AG04450 (cell line): ENCODE results near the gene CENATAC. TPM values are rescaled to one million over a fixed set of nuclear protein-coding genes. Genes with fewer than 3 reads are reported as not detected.
A peak's percentile ranks its signal among the peaks of the same experiment; 100 is the strongest.
"Not testable (repeated sequence)": the region's sequence is repeated elsewhere in the genome, so short reads cannot be mapped to it uniquely, and the experiment has no call there.

Source experiments
- CTCF ChIA-PET: fragments of 300-600, 350-600 bp; formaldehyde crosslinking; extraction: SDS; loops from one replicate; lab custom pipeline; 2022; ENCODE audit warnings: antibody characterized with exemption, inconsistent platforms; lab: Charles Lee
- POLR2A ChIA-PET: fragments of 350-600 bp; formaldehyde crosslinking; extraction: SDS; loops from one replicate; lab custom pipeline; 2021; ENCODE audit warnings: antibody characterized with exemption, inconsistent platforms; lab: Yijun Ruan, JAX
- DNase-seq: peaks from one replicate; pipeline ENCODE4 v3.0.0-alpha.2; 2011; ENCODE audit warnings: low read depth, low spot score
- H3K27ac ChIP-seq: one replicate; pipeline ENCODE4 v1.5.1; 2012; ENCODE audit warnings: low read depth, low read length, control low read depth
- H3K27me3 ChIP-seq: one replicate; pipeline ENCODE4 v1.6.0; 2012; ENCODE audit warnings: low read length; ENCODE audit not compliant: control insufficient read depth, insufficient read depth
- H3K4me3 ChIP-seq: 2 replicates; pipeline ENCODE4 v1.5.1; 2011; ENCODE audit warnings: mild to moderate bottlenecking, low read depth, low read length, control low read depth
- H3K9me3 ChIP-seq: 2 replicates; pipeline ENCODE4 v1.5.1; 2012; ENCODE audit warnings: low read length; ENCODE audit not compliant: control insufficient read depth, insufficient read depth
- CTCF ChIP-seq: IDR thresholded peaks from 2 replicates; pipeline ENCODE4 v1.5.1; 2011; ENCODE audit warnings: low read depth, low read length, control low read depth, inconsistent platforms
- polyA plus RNA-seq: library from polyadenylated mRNA; depleted of rRNA; stranded (reverse); fragments of >200 nt; gene quantifications from 2 replicates; pipeline ENCODE4 v1.2.3, GENCODE V29; 2011

The CENATAC gene
- polyA plus RNA-seq, 1 experiment, result 13.5 TPM

DNA sequence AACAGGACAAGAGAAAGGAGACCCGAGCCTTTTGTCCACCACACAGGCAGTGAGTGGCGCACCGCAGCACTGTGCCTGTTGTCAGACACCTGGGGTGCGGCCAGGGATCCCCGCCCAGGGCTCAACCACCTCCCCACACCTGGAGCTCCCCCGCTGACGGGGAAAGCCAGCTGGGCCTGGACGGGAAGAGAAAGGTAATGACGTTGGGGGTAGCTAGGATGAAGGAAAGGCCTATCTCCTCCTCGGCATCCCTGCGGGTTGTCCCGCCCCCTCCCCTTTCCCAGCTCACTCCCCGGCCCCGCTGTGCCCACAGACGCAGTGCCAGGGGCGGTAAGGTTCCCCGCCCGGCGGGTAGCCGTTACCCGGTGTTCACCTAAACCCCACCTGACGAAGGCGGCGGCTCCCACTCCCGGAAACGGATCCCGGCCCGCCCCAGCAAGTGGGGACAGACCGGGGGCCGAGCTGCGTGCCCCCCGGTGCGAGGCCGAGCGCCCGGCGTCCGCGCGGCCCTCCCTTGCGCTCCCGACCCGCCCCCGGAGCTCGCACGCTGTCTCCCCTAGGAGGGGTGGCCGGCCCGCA lies 58.6 kb downstream of the CENATAC start:
- TF ChIP-seq CTCF, result no peak
- POLR2A ChIA-PET, result interaction anchor here (0.6 to 3.1 kb wide), 9 partner anchors 9 to 261 kb away, joined by 3 to 27 read pairs (median 5); partner anchors contain the start of genes DPAGT1, HMBS, MCAM and NLRX1
- no peaks in the 10 kb centered on the region; the same call in 1 of the 2 replicates for H3K9me3 ChIP-seq
- no peaks in the 10 kb centered on the region for H3K27me3 ChIP-seq
- DNase-seq, result no peak
- peak overlapping the region; percentile 83 for H3K4me3 ChIP-seq
- peak overlapping the region; percentile 68 for H3K27ac ChIP-seq
- CTCF ChIA-PET, result interaction anchor here (0.9 to 1.3 kb wide), 5 partner anchors 12 to 267 kb away, joined by 3 to 5 read pairs (median 4); no protein-coding TSS in a partner anchor

- Histone ChIP-seq H3K27me3 (no peaks in the 10 kb centered on the region), H3K9me3 (no peaks in the 10 kb centered on the region; the same call in 1 of the 2 replicates), H3K4me3 (peak within 1 kb of the TSS; percentile 83), H3K27ac (peak within 1 kb of the TSS; percentile 77)
- peak; percentile 86 for DNase-seq
- CTCF ChIA-PET, result interaction anchor here (0.9 to 1.3 kb wide), 5 partner anchors 12 to 267 kb away, joined by 3 to 5 read pairs (median 4); no protein-coding TSS in a partner anchor
- peak; percentile 39 for TF ChIP-seq CTCF
- POLR2A ChIA-PET, result interaction anchor here (0.6 to 3.1 kb wide), 9 partner anchors 10 to 260 kb away, joined by 3 to 27 read pairs (median 5); partner anchors contain the start of genes DPAGT1, HMBS, MCAM and NLRX1
These were observed 59.2 kb downstream of the CENATAC start, which contains the start of gene HYOU1 for GRCh38 chr11:119057000-119057769. Gene HYOU1, minus strand, starts transcription at chr11:119057205. Its CDS starts 1,045 bp downstream, at chr11:119056160.

- CTCF ChIA-PET, result interaction anchor here (0.9 kb wide), 1 partner anchor 147 kb away, joined by 4 read pairs; the partner anchor contains the start of gene CBL
- H3K27ac ChIP-seq, H3K4me3 ChIP-seq, H3K27me3 ChIP-seq, H3K9me3 ChIP-seq, DNase-seq, POLR2A ChIA-PET: not testable (repeated sequence)
These were observed 61.2 kb downstream of the CENATAC start for GRCh38 chr11:119059128-119059527.

- Histone ChIP-seq H3K4me3 (no peak overlapping the region), H3K27ac (no peak overlapping the region), H3K27me3 (no peaks in the 10 kb centered on the region), H3K9me3 (no peaks in the 10 kb centered on the region; the same call in 1 of the 2 replicates)
- DNase-seq, result no peak
- TF ChIP-seq CTCF, result no peak
- POLR2A ChIA-PET, result interaction anchor here (0.6 to 0.7 kb wide), 2 partner anchors 237 to 274 kb away, joined by 6 read pairs; no protein-coding TSS in a partner anchor
- CTCF ChIA-PET, result interaction anchor here (1.7 kb wide), 1 partner anchor 30 kb away, joined by 3 read pairs; no protein-coding TSS in a partner anchor
These were observed 63.3 kb downstream of the CENATAC start for GRCh38 chr11:119061256-119061655.

DNA sequence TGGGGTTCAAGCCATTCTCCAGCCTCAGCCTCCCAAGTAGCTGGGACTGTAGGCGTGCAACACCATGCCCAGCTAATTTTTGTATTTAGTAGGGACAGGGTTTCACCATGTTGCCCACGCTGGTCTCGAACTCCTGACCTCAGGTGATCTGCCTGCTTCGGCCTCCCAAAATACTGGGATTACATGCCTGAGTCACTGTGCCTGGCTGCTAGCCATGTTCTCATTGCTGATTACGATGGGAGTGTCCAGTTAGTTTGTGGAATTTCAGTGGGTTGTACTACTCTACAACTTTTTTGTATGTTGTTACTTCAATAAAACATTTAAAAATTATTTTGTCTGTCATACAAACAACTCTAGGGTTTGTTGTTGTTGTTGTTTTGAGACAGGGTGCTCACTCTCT lies 64.8 kb downstream of the CENATAC start:
- DNase-seq, result no peak
- Histone ChIP-seq H3K27me3 (no peaks in the 10 kb centered on the region), H3K27ac (no peak overlapping the region), H3K9me3 (no peaks in the 10 kb centered on the region), H3K4me3 (no peak overlapping the region)
- ChIA-PET POLR2A (no interaction called here), CTCF (interaction anchor here (1.7 kb wide), 1 partner anchor 31 kb away, joined by 3 read pairs; no protein-coding TSS in a partner anchor)
- TF ChIP-seq CTCF, result no peak
